ENCODE measurements around the gene CAP1. TPM values are rescaled to one million over a fixed set of nuclear protein-coding genes. Genes with fewer than 3 reads are reported as not detected.
A peak's percentile ranks its signal among the peaks of the same experiment; 100 is the strongest.

The CAP1 gene
- total and polyA plus RNA-seq, 2 of the 4 experiments (the other 2 are of a cell fraction): 434 to 756 TPM

DNA sequence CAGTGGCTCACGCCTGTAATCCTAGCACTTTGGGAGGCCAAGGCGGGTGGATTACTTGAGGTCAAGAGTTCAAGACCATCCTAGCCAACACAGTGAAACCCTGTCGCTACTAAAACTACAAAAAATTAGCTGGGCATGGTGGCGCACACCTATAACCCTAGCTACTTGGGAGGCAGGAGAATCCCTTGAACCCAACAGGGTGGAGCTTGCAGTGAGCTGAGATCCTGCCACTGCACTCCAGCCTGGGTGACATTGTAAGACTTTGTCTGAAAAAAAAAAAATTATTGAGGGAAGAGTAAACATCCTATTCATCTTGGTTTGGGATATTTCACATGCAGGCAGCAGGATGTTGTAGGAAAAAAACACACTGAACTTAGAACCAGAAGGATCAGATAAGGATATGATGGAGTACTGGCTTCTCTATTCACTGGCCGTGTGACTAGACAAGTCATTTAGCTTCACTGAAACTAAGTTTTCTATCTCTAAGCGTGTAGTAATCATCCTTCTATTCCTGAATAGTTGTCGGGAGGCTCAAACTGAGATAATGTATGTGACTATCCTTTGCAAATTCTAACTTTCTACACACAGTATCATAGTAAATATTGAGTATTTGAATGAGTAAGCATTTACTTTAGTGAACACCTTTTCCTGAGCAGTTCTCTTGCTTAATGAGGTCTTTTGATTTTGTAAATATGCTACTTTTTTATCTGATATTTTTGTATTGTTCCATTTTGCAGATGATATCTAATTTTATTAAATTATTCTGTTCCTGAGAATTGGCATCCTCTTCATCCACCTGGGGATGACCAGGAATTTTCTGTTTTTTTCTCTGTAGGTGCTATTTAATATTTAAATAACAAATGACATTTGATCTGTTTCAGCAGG, 18.2 kb downstream of the CAP1 start:
- Histone ChIP-seq H3K4me3 (ENCODE audit: insufficient read depth, low read depth, low read length) (no peak overlapping the region), H3K9me3 (ENCODE audit: control insufficient read depth, insufficient read depth, low read length) (no peaks in the 10 kb centered on the region), H3K27me3 (ENCODE audit: control insufficient read depth, insufficient read depth, low read length) (no peaks in the 10 kb centered on the region), H2BK15ac (ENCODE audit: low read depth, low read length) (no peak overlapping the region), H3K4ac (ENCODE audit: low read depth, low read length) (no peak overlapping the region), H3K27ac (ENCODE audit: insufficient read depth, low read length) (no peak overlapping the region), H2BK120ac (ENCODE audit: low read depth, low read length) (no peak overlapping the region), H3K23ac (ENCODE audit: low read depth, low read length) (no peak overlapping the region), H2BK5ac (ENCODE audit: low read depth, low read length, poor library complexity, severe bottlenecking) (no peak overlapping the region), H3K9me1 (ENCODE audit: insufficient read depth, low read length) (peaks cover 11% of the 10 kb centered on the region), H3K79me1 (ENCODE audit: low read depth in 1 of 2, low read length in 2 of 2) (peaks cover 23 to 80% of the 10 kb centered on the region in 2 experiments), H4K8ac (ENCODE audit: low read depth in 2 of 2, low read length in 2 of 2) (no peak overlapping the region), H3K56ac (ENCODE audit: extremely low read depth, insufficient read depth, low read length) (no peak overlapping the region), H2AK9ac (replicated peaks; ENCODE audit: low read depth, low read length, poor library complexity) (no peak overlapping the region), H4K5ac (ENCODE audit: low read depth, low read length) (no peak overlapping the region), H2BK20ac (ENCODE audit: low read depth, low read length) (no peak overlapping the region), H4K91ac (ENCODE audit: insufficient read depth, low read depth, low read length) (no peak overlapping the region), H3K4me2 (ENCODE audit: low read depth, low read length) (no peak overlapping the region), H3K4me1 (ENCODE audit: control insufficient read depth, insufficient read depth, low read length) (peaks cover 9% of the 10 kb centered on the region), H3K18ac (ENCODE audit: low read depth, low read length) (no peak overlapping the region), H2AK5ac (ENCODE audit: low read depth, low read length) (no peak overlapping the region), H3K9ac (ENCODE audit: low read depth, low read length) (no peak overlapping the region), H3K36me3 (ENCODE audit: control insufficient read depth, insufficient read depth, low read length) (peaks cover 36% of the 10 kb centered on the region), H2AFZ (replicated peaks; ENCODE audit: low read length, poor library complexity) (no peak overlapping the region), H4K20me1 (ENCODE audit: insufficient read depth, low read length) (peaks cover 88% of the 10 kb centered on the region), H3K14ac (replicated peaks; ENCODE audit: low read depth, low read length) (peak overlapping the region; percentile 7; the same call in 1 of the 2 replicates)
- BruUV-seq (replicated peaks): no TSS peak
- ATAC-seq (ENCODE audit: low read depth) (no peak), DNase-seq (no peak)
- no peak for TF ChIP-seq SMC3 (IDR thresholded peaks at IDR 0.05; ENCODE audit: low read depth, low read length)
- TF ChIP-seq RCOR1 (IDR thresholded peaks at IDR 0.05; ENCODE audit: insufficient replicate concordance, low read length): no peak
- no peak for TF ChIP-seq POLR2A (IDR thresholded peaks at IDR 0.05; ENCODE audit: low read depth, low read length)
- no peak for TF ChIP-seq MAFK (IDR thresholded peaks at IDR 0.05; ENCODE audit: low read depth, low read length)
- no peak for TF ChIP-seq CEBPB (IDR thresholded peaks at IDR 0.05; ENCODE audit: low read depth, low read length)
- no peak for TF ChIP-seq CHD1 (IDR thresholded peaks at IDR 0.05; ENCODE audit: low read depth, low read length)
- TF ChIP-seq MXI1 (IDR thresholded peaks at IDR 0.05; ENCODE audit: borderline replicate concordance, low read depth, low read length): no peak
- TF ChIP-seq, protein P1, sequence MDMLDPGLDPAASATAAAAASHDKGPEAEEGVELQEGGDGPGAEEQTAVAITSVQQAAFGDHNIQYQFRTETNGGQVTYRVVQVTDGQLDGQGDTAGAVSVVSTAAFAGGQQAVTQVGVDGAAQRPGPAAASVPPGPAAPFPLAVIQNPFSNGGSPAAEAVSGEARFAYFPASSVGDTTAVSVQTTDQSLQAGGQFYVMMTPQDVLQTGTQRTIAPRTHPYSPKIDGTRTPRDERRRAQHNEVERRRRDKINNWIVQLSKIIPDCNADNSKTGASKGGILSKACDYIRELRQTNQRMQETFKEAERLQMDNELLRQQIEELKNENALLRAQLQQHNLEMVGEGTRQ (IDR thresholded peaks at IDR 0.05; ENCODE audit: low read depth, low read length): no peak
- TF ChIP-seq BHLHE40 (IDR thresholded peaks at IDR 0.05; ENCODE audit: low read depth, low read length): no peak
- TF ChIP-seq, protein P2, sequence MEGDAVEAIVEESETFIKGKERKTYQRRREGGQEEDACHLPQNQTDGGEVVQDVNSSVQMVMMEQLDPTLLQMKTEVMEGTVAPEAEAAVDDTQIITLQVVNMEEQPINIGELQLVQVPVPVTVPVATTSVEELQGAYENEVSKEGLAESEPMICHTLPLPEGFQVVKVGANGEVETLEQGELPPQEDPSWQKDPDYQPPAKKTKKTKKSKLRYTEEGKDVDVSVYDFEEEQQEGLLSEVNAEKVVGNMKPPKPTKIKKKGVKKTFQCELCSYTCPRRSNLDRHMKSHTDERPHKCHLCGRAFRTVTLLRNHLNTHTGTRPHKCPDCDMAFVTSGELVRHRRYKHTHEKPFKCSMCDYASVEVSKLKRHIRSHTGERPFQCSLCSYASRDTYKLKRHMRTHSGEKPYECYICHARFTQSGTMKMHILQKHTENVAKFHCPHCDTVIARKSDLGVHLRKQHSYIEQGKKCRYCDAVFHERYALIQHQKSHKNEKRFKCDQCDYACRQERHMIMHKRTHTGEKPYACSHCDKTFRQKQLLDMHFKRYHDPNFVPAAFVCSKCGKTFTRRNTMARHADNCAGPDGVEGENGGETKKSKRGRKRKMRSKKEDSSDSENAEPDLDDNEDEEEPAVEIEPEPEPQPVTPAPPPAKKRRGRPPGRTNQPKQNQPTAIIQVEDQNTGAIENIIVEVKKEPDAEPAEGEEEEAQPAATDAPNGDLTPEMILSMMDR (conservative IDR thresholded peaks at IDR 0.05; ENCODE audit: low read depth, low read length): no peak
- no peak for TF ChIP-seq FOS (IDR thresholded peaks at IDR 0.05; ENCODE audit: low read depth, low read length)
- no peak for TF ChIP-seq RAD21 (IDR thresholded peaks at IDR 0.05; ENCODE audit: low read length)
- TF ChIP-seq NFE2L2 (IDR thresholded peaks at IDR 0.05; ENCODE audit: low read depth, low read length): no peak
- TF ChIP-seq, protein P3, sequence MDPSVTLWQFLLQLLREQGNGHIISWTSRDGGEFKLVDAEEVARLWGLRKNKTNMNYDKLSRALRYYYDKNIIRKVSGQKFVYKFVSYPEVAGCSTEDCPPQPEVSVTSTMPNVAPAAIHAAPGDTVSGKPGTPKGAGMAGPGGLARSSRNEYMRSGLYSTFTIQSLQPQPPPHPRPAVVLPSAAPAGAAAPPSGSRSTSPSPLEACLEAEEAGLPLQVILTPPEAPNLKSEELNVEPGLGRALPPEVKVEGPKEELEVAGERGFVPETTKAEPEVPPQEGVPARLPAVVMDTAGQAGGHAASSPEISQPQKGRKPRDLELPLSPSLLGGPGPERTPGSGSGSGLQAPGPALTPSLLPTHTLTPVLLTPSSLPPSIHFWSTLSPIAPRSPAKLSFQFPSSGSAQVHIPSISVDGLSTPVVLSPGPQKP (IDR thresholded peaks at IDR 0.05; ENCODE audit: borderline replicate concordance, low read depth, low read length): no peak
- dilution Hi-C loops (cut with HindIII; ENCODE audit: low sequenced_read_pairs, unreplicated experiment) (no loop called here), in situ Hi-C loops (cut with MboI; ENCODE audit: low sequenced_read_pairs) (no loop called here), intact Hi-C loops (cut with micrococcal nuclease) (no loop called here)
- WGBS, 2 experiments (ENCODE audit: extremely low coverage in 2 of 2, insufficient read length in 1 of 2): no CpG with 5 or more reads among the region's 7 CpGs
- ChIA-PET CTCF (interaction anchor here (0.6 to 1.2 kb wide), 2 partner anchors 24 to 256 kb away, joined by 3 to 8 read pairs; no protein-coding TSS in a partner anchor), POLR2A (ENCODE audit: unreplicated experiment) (interaction anchor here (0.6 kb wide), 1 partner anchor 98 kb away, joined by 8 read pairs; no protein-coding TSS in a partner anchor)
